HepG2 (cell line): Measurements from ENCODE around the gene TET2. TPM values are rescaled to one million over a fixed set of nuclear protein-coding genes. Genes with fewer than 3 reads are reported as not detected.

ENCODE experiments used
- KLF13 ChIP-seq: sonication (generic); formaldehyde crosslinking; IDR thresholded peaks from 2 replicates; pipeline ENCODE4 v1.4.0; 2020; ENCODE audit warnings: mild to moderate bottlenecking, missing genetic modification reagents
- KLF6 ChIP-seq: IDR thresholded peaks from 2 replicates; pipeline ENCODE4 v1.8.0; 2016; ENCODE audit warnings: missing biosample characterization, missing genetic modification reagents
- KLF9 ChIP-seq: IDR thresholded peaks from 2 replicates; pipeline ENCODE4 v1.6.1; 2016; ENCODE audit warnings: low read depth
- MED8 ChIP-seq: sonication (generic); formaldehyde crosslinking; IDR thresholded peaks from 2 replicates; pipeline ENCODE4 v1.8.1; 2023; ENCODE audit warnings: mild to moderate bottlenecking, missing genetic modification reagents; ENCODE audit not compliant: insufficient replicate concordance
- SCMH1 ChIP-seq: sonication (generic); formaldehyde crosslinking; IDR thresholded peaks from 2 replicates; pipeline ENCODE4 v1.9.0; 2021; ENCODE audit warnings: missing genetic modification reagents, mild to moderate bottlenecking, borderline replicate concordance
- THAP11 ChIP-seq: IDR thresholded peaks from 2 replicates; pipeline ENCODE4 v1.6.1; 2016; ENCODE audit warnings: missing biosample characterization, missing genetic modification reagents
- TOE1 ChIP-seq: sonication (generic); formaldehyde crosslinking; IDR thresholded peaks from 2 replicates; pipeline ENCODE4 v1.4.0; 2020; ENCODE audit warnings: mild to moderate bottlenecking, missing genetic modification reagents
- ZFP36 ChIP-seq: fragments of 150-350 bp; IDR thresholded peaks from 2 replicates; pipeline ENCODE4 v1.6.1; 2018; ENCODE audit warnings: borderline replicate concordance, low read length, low read depth; ENCODE audit not compliant: partially characterized antibody
- ZFP37 ChIP-seq: sonication (generic); formaldehyde crosslinking; IDR thresholded peaks from 2 replicates; pipeline ENCODE4 v1.4.0; 2020; ENCODE audit warnings: missing genetic modification reagents, borderline replicate concordance
- ZNF230 ChIP-seq: sonication (generic); formaldehyde crosslinking; IDR thresholded peaks from 2 replicates; pipeline ENCODE4 v1.4.0; 2020; ENCODE audit warnings: mild to moderate bottlenecking, missing genetic modification reagents
- ZNF274 ChIP-seq: sonication (generic); formaldehyde crosslinking; IDR thresholded peaks from 2 replicates; pipeline ENCODE4 v1.5.1; 2020; ENCODE audit warnings: mild to moderate bottlenecking, missing genetic modification reagents
- ZNF7 ChIP-seq: IDR thresholded peaks from 2 replicates; pipeline ENCODE4 v1.6.1; 2016; ENCODE audit warnings: missing biosample characterization, missing genetic modification reagents
- polyA plus RNA-seq, 8 experiments: library from polyadenylated mRNA; depleted of rRNA in 3 of 8; stranded (reverse) in 7 of 8; unstranded in 1 of 8; fragments of >200 nt; fragmentation: Illumina TruSeq in 4 of 8; extraction: Trizol in 4 of 8; gene quantifications; 2 replicates each; pipeline versions ENCODE4 v1.2.1 to v1.2.3, GENCODE V29; 2011 to 2016; ENCODE audit warnings: low read depth in 4 of 8, missing spikeins in 1 of 8, mixed read lengths in 1 of 8; ENCODE audit not compliant: insufficient read depth in 1 of 8
- total RNA-seq, 5 experiments: library from RNA; depleted of rRNA; stranded (reverse); fragments of >200 nt; fragmentation: Illumina TruSeq; extraction: Trizol; gene quantifications; 2 replicates each; pipeline ENCODE4 v1.2.3, GENCODE V29; 2016; ENCODE audit warnings: low read depth in 1 of 5
- TF ChIP-seq, protein P1 (sequence below): sonication (generic); formaldehyde crosslinking; IDR thresholded peaks from 2 replicates; pipeline ENCODE4 v1.5.0; 2020; ENCODE audit warnings: missing genetic modification reagents
- TF ChIP-seq, protein P2 (sequence below): IDR thresholded peaks from 2 replicates; pipeline ENCODE4 v1.6.1; 2016; ENCODE audit warnings: missing compliant biosample characterization, missing genetic modification reagents, borderline replicate concordance
- TF ChIP-seq, protein P3 (sequence below): sonication (generic); formaldehyde crosslinking; IDR thresholded peaks from 2 replicates; pipeline ENCODE4 v1.8.1; 2023; ENCODE audit warnings: mild to moderate bottlenecking, missing genetic modification reagents, borderline replicate concordance
- TF ChIP-seq, protein P4 (sequence below): sonication (generic); formaldehyde crosslinking; IDR thresholded peaks from 2 replicates; pipeline ENCODE4 v1.4.0; 2020; ENCODE audit warnings: missing genetic modification reagents; ENCODE audit errors: not compliant biosample characterization
- TF ChIP-seq, protein P5 (sequence below): sonication (generic); formaldehyde crosslinking; IDR thresholded peaks from 2 replicates; pipeline ENCODE4 v1.5.1; 2020; ENCODE audit warnings: mild to moderate bottlenecking, missing genetic modification reagents, moderate library complexity

TET2 gene
- total and polyA plus RNA-seq, 2 of the 13 experiments (the other 11 are each of a cell fraction or from before 2014, with no cell fraction given): 4.7 to 4.8 TPM

DNA sequence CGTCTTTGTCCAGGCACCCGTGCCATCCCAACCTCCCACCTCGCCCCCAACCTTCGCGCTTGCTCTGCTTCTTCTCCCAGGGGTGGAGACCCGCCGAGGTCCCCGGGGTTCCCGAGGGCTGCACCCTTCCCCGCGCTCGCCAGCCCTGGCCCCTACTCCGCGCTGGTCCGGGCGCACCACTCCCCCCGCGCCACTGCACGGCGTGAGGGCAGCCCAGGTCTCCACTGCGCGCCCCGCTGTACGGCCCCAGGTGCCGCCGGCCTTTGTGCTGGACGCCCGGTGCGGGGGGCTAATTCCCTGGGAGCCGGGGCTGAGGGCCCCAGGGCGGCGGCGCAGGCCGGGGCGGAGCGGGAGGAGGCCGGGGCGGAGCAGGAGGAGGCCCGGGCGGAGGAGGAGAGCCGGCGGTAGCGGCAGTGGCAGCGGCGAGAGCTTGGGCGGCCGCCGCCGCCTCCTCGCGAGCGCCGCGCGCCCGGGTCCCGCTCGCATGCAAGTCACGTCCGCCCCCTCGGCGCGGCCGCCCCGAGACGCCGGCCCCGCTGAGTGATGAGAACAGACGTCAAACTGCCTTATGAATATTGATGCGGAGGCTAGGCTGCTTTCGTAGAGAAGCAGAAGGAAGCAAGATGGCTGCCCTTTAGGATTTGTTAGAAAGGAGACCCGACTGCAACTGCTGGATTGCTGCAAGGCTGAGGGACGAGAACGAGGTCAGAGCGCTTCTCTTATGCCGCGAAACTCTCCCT lies at the start of gene TET2 (continued):
- TF ChIP-seq KLF6 (CRISPR knock-in tag) (no peak), ZNF230 (no peak), MED8 (CRISPR knock-in tag) (no peak), TOE1 (CRISPR knock-in tag) (no peak), ZNF274 (CRISPR knock-in tag) (no peak), SCMH1 (CRISPR knock-in tag) (no peak), ZNF7 (no peak), THAP11 (CRISPR knock-in tag) (no peak), ZFP37 (no peak), ZFP36 (no peak), KLF9 (no peak), KLF13 (CRISPR knock-in tag) (no peak)
- TF ChIP-seq, protein P1, sequence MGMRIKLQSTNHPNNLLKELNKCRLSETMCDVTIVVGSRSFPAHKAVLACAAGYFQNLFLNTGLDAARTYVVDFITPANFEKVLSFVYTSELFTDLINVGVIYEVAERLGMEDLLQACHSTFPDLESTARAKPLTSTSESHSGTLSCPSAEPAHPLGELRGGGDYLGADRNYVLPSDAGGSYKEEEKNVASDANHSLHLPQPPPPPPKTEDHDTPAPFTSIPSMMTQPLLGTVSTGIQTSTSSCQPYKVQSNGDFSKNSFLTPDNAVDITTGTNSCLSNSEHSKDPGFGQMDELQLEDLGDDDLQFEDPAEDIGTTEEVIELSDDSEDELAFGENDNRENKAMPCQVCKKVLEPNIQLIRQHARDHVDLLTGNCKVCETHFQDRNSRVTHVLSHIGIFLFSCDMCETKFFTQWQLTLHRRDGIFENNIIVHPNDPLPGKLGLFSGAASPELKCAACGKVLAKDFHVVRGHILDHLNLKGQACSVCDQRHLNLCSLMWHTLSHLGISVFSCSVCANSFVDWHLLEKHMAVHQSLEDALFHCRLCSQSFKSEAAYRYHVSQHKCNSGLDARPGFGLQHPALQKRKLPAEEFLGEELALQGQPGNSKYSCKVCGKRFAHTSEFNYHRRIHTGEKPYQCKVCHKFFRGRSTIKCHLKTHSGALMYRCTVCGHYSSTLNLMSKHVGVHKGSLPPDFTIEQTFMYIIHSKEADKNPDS: no peak
- TF ChIP-seq, protein P2, sequence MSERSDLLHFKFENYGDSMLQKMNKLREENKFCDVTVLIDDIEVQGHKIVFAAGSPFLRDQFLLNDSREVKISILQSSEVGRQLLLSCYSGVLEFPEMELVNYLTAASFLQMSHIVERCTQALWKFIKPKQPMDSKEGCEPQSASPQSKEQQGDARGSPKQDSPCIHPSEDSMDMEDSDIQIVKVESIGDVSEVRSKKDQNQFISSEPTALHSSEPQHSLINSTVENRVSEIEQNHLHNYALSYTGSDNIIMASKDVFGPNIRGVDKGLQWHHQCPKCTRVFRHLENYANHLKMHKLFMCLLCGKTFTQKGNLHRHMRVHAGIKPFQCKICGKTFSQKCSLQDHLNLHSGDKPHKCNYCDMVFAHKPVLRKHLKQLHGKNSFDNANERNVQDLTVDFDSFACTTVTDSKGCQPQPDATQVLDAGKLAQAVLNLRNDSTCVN: no peak
- TF ChIP-seq, protein P3, sequence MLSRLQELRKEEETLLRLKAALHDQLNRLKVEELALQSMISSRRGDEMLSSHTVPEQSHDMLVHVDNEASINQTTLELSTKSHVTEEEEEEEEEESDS (CRISPR knock-in tag): no peak
- TF ChIP-seq, protein P4, sequence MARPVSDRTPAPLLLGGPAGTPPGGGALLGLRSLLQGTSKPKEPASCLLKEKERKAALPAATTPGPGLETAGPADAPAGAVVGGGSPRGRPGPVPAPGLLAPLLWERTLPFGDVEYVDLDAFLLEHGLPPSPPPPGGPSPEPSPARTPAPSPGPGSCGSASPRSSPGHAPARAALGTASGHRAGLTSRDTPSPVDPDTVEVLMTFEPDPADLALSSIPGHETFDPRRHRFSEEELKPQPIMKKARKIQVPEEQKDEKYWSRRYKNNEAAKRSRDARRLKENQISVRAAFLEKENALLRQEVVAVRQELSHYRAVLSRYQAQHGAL (CRISPR knock-in tag): no peak
- TF ChIP-seq, protein P5, sequence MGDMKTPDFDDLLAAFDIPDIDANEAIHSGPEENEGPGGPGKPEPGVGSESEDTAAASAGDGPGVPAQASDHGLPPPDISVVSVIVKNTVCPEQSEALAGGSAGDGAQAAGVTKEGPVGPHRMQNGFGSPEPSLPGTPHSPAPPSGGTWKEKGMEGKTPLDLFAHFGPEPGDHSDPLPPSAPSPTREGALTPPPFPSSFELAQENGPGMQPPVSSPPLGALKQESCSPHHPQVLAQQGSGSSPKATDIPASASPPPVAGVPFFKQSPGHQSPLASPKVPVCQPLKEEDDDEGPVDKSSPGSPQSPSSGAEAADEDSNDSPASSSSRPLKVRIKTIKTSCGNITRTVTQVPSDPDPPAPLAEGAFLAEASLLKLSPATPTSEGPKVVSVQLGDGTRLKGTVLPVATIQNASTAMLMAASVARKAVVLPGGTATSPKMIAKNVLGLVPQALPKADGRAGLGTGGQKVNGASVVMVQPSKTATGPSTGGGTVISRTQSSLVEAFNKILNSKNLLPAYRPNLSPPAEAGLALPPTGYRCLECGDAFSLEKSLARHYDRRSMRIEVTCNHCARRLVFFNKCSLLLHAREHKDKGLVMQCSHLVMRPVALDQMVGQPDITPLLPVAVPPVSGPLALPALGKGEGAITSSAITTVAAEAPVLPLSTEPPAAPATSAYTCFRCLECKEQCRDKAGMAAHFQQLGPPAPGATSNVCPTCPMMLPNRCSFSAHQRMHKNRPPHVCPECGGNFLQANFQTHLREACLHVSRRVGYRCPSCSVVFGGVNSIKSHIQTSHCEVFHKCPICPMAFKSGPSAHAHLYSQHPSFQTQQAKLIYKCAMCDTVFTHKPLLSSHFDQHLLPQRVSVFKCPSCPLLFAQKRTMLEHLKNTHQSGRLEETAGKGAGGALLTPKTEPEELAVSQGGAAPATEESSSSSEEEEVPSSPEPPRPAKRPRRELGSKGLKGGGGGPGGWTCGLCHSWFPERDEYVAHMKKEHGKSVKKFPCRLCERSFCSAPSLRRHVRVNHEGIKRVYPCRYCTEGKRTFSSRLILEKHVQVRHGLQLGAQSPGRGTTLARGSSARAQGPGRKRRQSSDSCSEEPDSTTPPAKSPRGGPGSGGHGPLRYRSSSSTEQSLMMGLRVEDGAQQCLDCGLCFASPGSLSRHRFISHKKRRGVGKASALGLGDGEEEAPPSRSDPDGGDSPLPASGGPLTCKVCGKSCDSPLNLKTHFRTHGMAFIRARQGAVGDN (CRISPR knock-in tag): peak; percentile 84
